MV-4-11 (cell line): ENCODE data around the gene NGEF.
A peak's percentile ranks its signal among the peaks of the same experiment; 100 is the strongest.
"Not testable (repeated sequence)": the region's sequence is repeated elsewhere in the genome, so short reads cannot be mapped to it uniquely, and the experiment has no call there.

Experiments used
- DNase-seq: peaks from one replicate; lab custom pipeline; 2025; lab: John Stamatoyannopoulos, UW

NGEF gene

GRCh38 chr2:232927032-232927792 is 85.8 kb downstream of the NGEF start:
- DNase-seq = no peak

DNA sequence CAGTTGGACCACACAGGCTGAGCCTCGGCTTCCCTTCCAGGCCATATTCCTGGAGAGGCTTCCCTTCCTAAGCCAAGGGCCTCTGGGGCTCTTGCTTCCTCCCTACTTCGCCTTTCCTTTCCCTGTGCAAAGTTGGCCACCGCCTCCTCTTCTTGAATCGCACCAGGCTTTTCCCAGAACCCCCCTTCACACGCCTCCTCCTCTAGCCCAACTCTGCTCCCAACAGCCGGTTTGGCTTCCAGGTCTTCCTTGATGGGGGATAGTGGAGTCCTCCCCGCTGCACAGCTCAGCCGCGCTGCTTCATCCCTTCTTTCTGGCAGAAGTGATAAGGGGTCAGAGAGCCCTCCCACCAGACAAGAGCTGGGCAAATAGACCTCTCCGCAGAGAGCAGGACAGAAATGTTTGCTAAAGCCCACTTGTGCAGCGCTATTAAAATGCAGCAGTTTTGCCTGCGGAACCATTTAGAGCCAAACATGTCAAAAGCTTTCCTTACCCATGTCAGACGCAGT is 86.6 kb downstream of the NGEF start:
- DNase-seq = no peak

GRCh38 chr2:232925821-232926156 is 87.3 kb downstream of the NGEF start:
- DNase-seq = no peak

GRCh38 chr2:232925153-232925820 is 87.8 kb downstream of the NGEF start:
- DNase-seq = no peak

GRCh38 chr2:232924433-232924832 is 88.6 kb downstream of the NGEF start:
- no peak for DNase-seq

DNA sequence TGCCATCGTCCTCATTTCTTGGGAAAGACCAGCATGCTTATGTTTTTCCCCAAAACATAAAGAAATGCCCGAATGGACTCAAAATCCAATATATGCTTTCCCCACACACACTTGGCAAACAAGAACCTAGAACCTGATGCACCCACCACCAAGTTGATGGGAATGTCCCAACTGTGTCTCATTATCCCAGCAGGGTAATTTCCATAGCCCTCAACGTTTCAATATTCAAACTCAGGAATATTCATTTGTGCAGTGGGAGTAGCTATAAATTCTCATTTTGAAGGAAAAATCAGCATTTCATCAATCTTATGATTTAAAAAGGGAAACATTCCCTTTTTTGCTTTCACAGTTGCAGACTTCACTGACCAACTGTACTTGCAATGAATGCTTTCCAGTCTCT is 92.3 kb downstream of the NGEF start:
- DNase-seq = no peak

DNA sequence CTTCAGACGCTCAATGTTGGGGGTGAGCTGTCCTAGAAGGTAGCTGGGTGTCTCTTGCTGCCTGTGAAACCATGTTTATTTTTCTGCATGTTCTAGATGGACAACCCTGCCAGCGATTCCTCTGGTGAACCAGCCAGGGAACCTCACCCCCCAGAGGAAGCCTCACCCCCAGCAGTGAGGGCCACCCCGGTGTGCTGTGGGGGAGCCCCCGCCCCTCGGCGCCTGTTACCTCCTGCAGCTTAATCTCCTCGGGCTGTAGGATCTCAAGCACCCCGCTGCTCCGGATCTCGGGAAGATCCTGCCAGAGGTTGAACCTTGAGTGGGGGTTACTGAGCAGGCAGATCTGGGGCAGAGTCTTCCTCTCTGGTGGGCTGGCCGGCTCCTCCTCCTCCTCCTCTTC is 93.0 kb downstream of the NGEF start:
- no peak for DNase-seq

GRCh38 chr2:232919141-232919540 is 93.9 kb downstream of the NGEF start:
- no peak for DNase-seq

DNA sequence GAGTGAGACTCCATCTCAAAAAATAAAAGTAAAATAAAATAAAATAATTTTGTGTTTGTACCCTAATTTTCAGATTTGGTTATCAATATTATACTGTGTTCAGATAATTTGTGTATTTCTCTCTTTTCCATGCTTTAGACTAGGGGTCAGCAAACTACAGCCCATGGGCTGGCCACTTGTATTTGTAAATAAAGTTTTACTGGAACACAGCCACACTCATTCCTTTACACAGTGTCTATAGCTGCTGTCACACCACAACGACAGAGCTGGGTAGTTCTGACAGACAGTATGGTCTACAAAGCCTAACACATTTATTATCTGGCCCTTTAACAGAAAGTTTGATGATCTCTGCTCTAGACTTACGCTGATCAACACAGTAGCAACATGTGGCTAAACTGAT is 99.2 kb downstream of the NGEF start:
- DNase-seq = no peak

- DNase-seq = no peak
Observed at GRCh38 chr2:232911712-232912277, 101.3 kb downstream of the NGEF start.

- DNase-seq = no peak
Observed at GRCh38 chr2:232910376-232910775, 102.7 kb downstream of the NGEF start.

GRCh38 chr2:232908695-232909094 is 104.4 kb downstream of the NGEF start:
- no peak for DNase-seq

DNA sequence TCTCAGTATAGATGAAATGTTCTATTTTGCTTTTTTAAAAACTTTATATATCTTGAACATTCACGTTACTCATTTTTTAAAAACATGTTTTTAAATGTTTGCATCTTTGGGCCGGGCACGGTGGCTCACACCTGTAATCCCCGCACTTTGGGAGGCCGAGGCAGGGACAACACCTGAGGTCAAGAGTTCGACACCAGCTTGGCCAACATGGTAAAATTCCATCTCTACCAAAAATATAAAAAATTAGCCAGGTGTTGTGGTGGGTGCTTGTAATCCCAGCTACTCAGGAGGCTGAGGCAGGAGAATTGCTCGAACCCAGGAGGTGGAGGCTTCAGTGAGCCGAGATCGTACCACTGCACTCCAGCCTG is 105.4 kb downstream of the NGEF start:
- not testable (repeated sequence) for DNase-seq

GRCh38 chr2:232906867-232907717 is 106.0 kb downstream of the NGEF start:
- DNase-seq = not testable (repeated sequence)

- DNase-seq = no peak
Observed at GRCh38 chr2:232903989-232904388, 109.1 kb downstream of the NGEF start.

- DNase-seq = peak; percentile 90
Observed at GRCh38 chr2:232901736-232902578, 111.1 kb downstream of the NGEF start.

DNA sequence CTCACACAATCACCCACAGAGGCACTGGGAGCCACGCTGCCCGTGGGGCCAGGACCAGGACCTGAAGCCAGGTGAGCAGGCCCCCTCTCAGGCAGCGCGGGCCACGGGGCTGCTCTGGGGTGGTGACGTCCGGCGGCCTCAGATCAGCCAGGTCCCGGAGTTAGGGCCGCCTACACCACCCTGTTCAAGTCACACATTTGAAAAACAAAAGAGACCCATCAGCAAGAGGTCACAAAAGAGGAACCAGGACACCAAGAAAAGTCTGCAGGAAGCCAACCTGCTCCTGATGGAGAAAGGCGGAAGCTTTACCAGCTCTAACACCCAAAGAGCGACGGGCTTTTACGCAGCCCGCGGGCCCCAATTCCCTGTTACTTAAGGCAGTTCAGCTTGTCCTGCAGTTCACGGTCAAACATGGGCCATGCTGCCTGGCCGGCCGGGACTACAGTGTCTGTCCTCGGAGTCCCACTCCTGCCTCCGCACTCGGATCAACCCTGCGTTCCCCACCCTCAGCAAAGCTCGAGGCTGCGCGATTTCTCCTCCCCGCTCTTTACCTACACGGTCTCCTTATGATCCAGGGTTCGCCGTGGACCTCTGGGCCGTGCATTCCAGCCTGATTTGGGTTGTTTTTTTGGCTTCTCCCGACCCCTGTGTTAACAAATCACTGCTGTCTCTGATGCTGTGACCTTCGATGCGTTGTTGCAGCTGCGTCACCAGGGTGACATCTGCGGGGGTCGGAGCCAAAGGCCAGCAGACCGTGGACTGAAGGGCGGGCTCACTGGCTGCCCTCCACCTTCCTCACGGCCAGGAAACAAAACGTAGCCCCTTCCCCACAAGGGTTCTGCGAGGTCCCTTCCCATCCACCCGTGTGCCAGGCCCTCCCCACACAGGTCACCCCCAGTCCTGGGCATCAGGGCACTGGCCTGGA is 112.0 kb downstream of the NGEF start:
- peak; percentile 84 for DNase-seq

DNA sequence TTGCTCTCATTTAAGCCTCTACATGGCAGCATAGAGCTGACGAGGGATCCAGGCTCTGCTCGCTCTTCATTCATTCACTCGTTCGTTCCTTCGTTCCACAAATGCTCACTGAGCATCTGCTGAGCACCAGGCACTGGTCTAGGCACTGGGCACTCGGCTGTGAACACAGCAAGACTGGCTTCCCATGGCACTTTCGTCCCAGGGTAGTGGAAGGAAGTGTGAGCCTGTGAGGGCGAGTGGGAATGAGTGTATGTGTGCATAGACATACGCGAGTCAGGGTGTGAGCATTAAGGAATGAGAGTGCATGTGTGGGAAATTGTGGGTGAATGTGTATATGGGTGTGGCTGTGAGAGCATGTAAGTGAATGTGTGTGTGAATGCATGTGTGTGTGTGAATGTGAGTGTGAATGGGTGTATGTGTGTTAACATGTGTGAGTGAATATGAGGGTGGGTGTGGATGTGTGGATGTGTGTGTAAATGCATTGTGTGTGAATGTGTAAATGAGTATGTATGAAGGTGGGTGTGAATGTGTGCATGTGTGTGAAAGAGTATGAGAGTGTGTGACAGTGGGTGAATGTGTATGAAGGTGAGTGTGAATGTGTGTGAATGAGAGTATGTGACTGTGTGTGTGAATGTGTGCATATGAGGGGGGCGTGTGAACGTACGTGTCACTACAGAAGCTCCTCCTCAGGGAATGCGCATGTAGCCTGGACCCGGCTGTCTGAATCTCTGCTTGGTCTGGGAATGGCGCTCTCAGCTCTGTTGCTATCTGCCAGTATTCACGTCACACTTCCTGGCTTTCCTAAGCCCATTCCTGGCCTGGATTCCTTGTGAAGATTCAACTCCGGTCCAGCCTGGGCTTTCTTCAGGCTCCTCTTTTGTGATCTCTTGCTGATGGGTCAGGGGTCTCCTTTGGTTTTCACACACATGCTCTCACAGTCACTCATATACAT is 114.2 kb downstream of the NGEF start:
- no peak for DNase-seq
